OCI-LY7 (cell line): ENCODE results near the gene QKI. TPM values are rescaled to one million over a fixed set of nuclear protein-coding genes. Genes with fewer than 3 reads are reported as not detected.

Experiments
- BruUV-seq: library from RNA; stranded (reverse); fragments of 400-500 nt; replicated peaks from 2 replicates; lab custom pipeline; 2021; lab: Mats Ljungman, UMichigan
- CTCF ChIA-PET: fragments of 300-600 bp; sonication (Branson Sonifier 250); formaldehyde crosslinking; loops from one replicate; lab custom pipeline; 2022; ENCODE audit warnings: antibody characterized with exemption; ENCODE audit not compliant: unreplicated experiment; lab: Charles Lee
- POLR2A ChIA-PET: fragments of 300-600 bp; sonication (Branson Sonifier 250); formaldehyde crosslinking; loops from one replicate; lab custom pipeline; 2022; ENCODE audit warnings: antibody characterized with exemption; lab: Charles Lee
- DNase-seq: peaks from one replicate; pipeline ENCODE4 v3.0.0-alpha.2; 2015; ENCODE audit warnings: low spot score
- H2AFZ ChIP-seq: fragments of 200-600 bp; sonication (generic), shearing (Covaris generic); 2 replicates; pipeline ENCODE4 v1.6.1; 2014; ENCODE audit warnings: mild to moderate bottlenecking, antibody characterized with exemption, low read length, moderate library complexity
- H3K27ac ChIP-seq: fragments of 200-600 bp; sonication (generic); 2 replicates; pipeline ENCODE4 v1.5.1; 2014; ENCODE audit warnings: mixed run types, low read depth, mild to moderate bottlenecking, moderate library complexity, low read length, inconsistent platforms; ENCODE audit not compliant: poor library complexity, severe bottlenecking
- H3K36me3 ChIP-seq: fragments of 200-600 bp; sonication (generic); 2 replicates; pipeline ENCODE4 v1.6.1; 2014; ENCODE audit warnings: mild to moderate bottlenecking, antibody characterized with exemption, low read length, moderate library complexity, mixed read lengths; ENCODE audit not compliant: insufficient read depth
- H3K4me1 ChIP-seq: fragments of 200-600 bp; sonication (generic); 2 replicates; pipeline ENCODE4 v1.5.1; 2014; ENCODE audit warnings: mild to moderate bottlenecking, low read length; ENCODE audit not compliant: insufficient read depth, poor library complexity, severe bottlenecking
- H3K4me2 ChIP-seq: fragments of 200-600 bp; sonication (generic); 2 replicates; pipeline ENCODE4 v1.6.1; 2014; ENCODE audit warnings: mild to moderate bottlenecking, low read length
- H3K4me3 ChIP-seq: fragments of 200-600 bp; sonication (generic); 2 replicates; pipeline ENCODE4 v1.5.1; 2014; ENCODE audit warnings: mild to moderate bottlenecking, low read depth, low read length; ENCODE audit not compliant: poor library complexity, severe bottlenecking
- H3K79me2 ChIP-seq: fragments of 200-600 bp; sonication (generic); 2 replicates; pipeline ENCODE4 v1.6.1; 2016; ENCODE audit warnings: low read depth, mild to moderate bottlenecking, low read length, moderate library complexity, mixed read lengths; ENCODE audit not compliant: insufficient read depth
- H3K9me2 ChIP-seq: fragments of 200-600 bp; sonication (generic); 2 replicates; pipeline ENCODE4 v1.6.1; 2016; ENCODE audit warnings: mild to moderate bottlenecking, low read length, mixed read lengths; ENCODE audit not compliant: insufficient read depth
- H3K9me3 ChIP-seq: fragments of 200-600 bp; sonication (generic); 2 replicates; pipeline ENCODE4 v1.6.1; 2014; ENCODE audit warnings: mild to moderate bottlenecking, mixed run types, low read length, mixed read lengths
- H4K20me1 ChIP-seq: fragments of 200-600 bp; sonication (generic); 2 replicates; pipeline ENCODE4 v1.6.1; 2014; ENCODE audit warnings: mild to moderate bottlenecking, antibody characterized with exemption, low read length, moderate library complexity, mixed read lengths; ENCODE audit not compliant: insufficient read depth
- CTCF ChIP-seq: fragments of 200-600 bp; sonication (generic); conservative IDR thresholded peaks from 2 replicates; pipeline ENCODE4 v1.5.1; 2014; ENCODE audit warnings: mild to moderate bottlenecking, antibody characterized with exemption, low read length, moderate library complexity, mixed read lengths
- EZH2phosphoT487 ChIP-seq: fragments of 200-600 bp; sonication (generic); IDR thresholded peaks from 2 replicates; pipeline ENCODE4 v1.6.1; 2018; ENCODE audit warnings: low read depth, borderline replicate concordance, mild to moderate bottlenecking, mixed run types, antibody characterized with exemption, low read length, moderate library complexity, mixed read lengths
- intact Hi-C: fragments of 100-400 bp; cut with micrococcal nuclease; formaldehyde crosslinking; loops from one replicate; pipeline ENCODE4 v1.10.0; 2022; ENCODE audit not compliant: unreplicated experiment
- total RNA-seq, 2 experiments: library from RNA; depleted of rRNA in 1 of 2; stranded (reverse); fragments of >200 nt in 1 of 2; shearing (Covaris generic) in 1 of 2; gene quantifications; 2 replicates each; pipeline ENCODE4 v1.2.3, GENCODE V29; 2014 to 2022

Gene QKI
- total RNA-seq, 2 experiments from 2014 or later, result 55.4 to 74.5 TPM

DNA sequence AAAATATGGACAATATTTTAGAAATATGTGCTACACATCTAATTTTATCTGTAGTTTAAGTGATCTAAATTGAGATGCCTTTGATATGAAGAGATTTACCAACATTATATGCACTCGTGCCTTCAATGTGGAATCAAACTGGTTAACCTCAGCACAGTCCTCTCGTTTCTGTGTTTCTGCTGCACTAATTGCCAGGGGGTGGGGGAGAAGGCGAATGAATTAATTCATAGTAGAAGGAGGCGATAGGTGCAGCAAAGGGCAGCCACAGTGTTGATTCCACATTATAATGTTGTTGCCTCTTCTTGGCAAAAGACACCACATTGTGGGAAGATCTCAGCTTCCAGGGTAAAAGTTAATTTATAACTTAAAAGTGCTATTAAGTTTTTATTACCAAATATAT is 161.6 kb downstream of the QKI start:
- CTCF ChIA-PET, result no interaction called here
- Histone ChIP-seq H3K79me2 (no peaks in the 10 kb centered on the region), H2AFZ (no peak overlapping the region), H3K9me2 (no peaks in the 10 kb centered on the region), H3K9me3 (no peaks in the 10 kb centered on the region), H4K20me1 (no peaks in the 10 kb centered on the region), H3K4me1 (no peaks in the 10 kb centered on the region), H3K27ac (no peak overlapping the region), H3K4me2 (no peak overlapping the region), H3K36me3 (no peaks in the 10 kb centered on the region; the same call in 1 of the 2 replicates), H3K4me3 (no peak overlapping the region)
- intact Hi-C loops, result no loop called here
- no peak for DNase-seq
- no TSS peak for BruUV-seq
- POLR2A ChIA-PET, result no interaction called here
- TF ChIP-seq EZH2phosphoT487 (no peak), CTCF (no peak)

GRCh38 chr6:163577404-163577803 is 162.9 kb downstream of the QKI start:
- ChIA-PET CTCF (no interaction called here), POLR2A (no interaction called here)
- no peaks in the 10 kb centered on the region for H3K9me2 ChIP-seq
- no peak overlapping the region for H3K4me3 ChIP-seq
- H3K4me1 ChIP-seq, result no peaks in the 10 kb centered on the region
- no peaks in the 10 kb centered on the region for H3K36me3 ChIP-seq
- DNase-seq, result no peak
- H3K9me3 ChIP-seq, result no peaks in the 10 kb centered on the region
- H3K27ac ChIP-seq, result no peak overlapping the region
- no peak for TF ChIP-seq EZH2phosphoT487
- no peak for TF ChIP-seq CTCF
- intact Hi-C loops, result no loop called here
- H2AFZ ChIP-seq, result no peak overlapping the region
- H3K79me2 ChIP-seq, result no peaks in the 10 kb centered on the region
- no peaks in the 10 kb centered on the region for H4K20me1 ChIP-seq
- H3K4me2 ChIP-seq, result no peak overlapping the region
- BruUV-seq, result no TSS peak

GRCh38 chr6:163579111-163579879 is 164.8 kb downstream of the QKI start:
- ChIA-PET CTCF (no interaction called here), POLR2A (interaction anchor here (0.6 to 0.9 kb wide), 4 partner anchors 10 to 271 kb away, joined by 3 to 4 read pairs (median 3); no protein-coding TSS in a partner anchor)
- no peak for TF ChIP-seq EZH2phosphoT487
- no peak for TF ChIP-seq CTCF
- DNase-seq, result no peak
- Histone ChIP-seq H3K79me2 (no peaks in the 10 kb centered on the region), H3K9me2 (no peaks in the 10 kb centered on the region), H3K4me1 (no peaks in the 10 kb centered on the region), H3K36me3 (no peaks in the 10 kb centered on the region), H3K4me3 (no peak overlapping the region), H4K20me1 (no peaks in the 10 kb centered on the region), H2AFZ (no peak overlapping the region), H3K4me2 (no peak overlapping the region), H3K27ac (no peak overlapping the region), H3K9me3 (no peaks in the 10 kb centered on the region)
- BruUV-seq, result no TSS peak
- intact Hi-C loops, result no loop called here
